ENCODE measurements around the gene KRT31.

- TF ChIP-seq CTCF (IDR thresholded peaks at IDR 0.05; ENCODE audit: low read depth, low read length) (no peak), EZH2phosphoT487 (IDR thresholded peaks at IDR 0.05; ENCODE audit: low read depth) (no peak)
Observed at GRCh38 chr17:41369713-41370112, 27.7 kb downstream of the KRT31 start, which contains the start of gene KRT33B.
